Measurements from ENCODE around the gene ZBTB3. TPM values are rescaled to one million over a fixed set of nuclear protein-coding genes. Genes with fewer than 3 reads are reported as not detected.

ZBTB3 gene
- total RNA-seq, 1 donor from 2014 or later = 13.4 TPM

DNA sequence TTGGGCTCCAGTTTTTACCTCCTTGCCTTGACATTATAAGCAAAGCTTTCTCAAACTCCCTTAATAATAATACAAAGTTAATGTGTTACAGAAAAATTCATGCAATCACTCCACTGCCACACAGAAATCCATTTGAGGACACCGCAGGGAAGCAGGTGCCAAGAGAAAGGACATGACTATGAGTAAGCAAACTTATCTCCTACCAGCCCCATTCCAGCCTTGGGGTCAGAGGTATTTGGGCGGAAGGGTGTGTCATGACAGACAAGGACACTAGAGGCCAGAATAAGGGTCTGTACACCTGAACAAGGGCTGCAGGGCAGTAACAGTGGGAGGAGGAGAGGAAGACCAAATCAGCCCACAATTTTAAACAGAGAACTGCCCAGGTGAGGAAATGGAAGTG lies 40.6 kb downstream of the ZBTB3 start:
- no peaks in the 10 kb centered on the region for H3K27me3 Mint-ChIP-seq
- H3K9me3 Mint-ChIP-seq (ENCODE audit: low read depth) = no peaks in the 10 kb centered on the region
- H3K27ac Mint-ChIP-seq = peak overlapping the region; percentile 86
- H3K36me3 Mint-ChIP-seq (ENCODE audit: insufficient read depth) = peaks cover 32% of the 10 kb centered on the region
- TF ChIP-seq, protein P1, sequence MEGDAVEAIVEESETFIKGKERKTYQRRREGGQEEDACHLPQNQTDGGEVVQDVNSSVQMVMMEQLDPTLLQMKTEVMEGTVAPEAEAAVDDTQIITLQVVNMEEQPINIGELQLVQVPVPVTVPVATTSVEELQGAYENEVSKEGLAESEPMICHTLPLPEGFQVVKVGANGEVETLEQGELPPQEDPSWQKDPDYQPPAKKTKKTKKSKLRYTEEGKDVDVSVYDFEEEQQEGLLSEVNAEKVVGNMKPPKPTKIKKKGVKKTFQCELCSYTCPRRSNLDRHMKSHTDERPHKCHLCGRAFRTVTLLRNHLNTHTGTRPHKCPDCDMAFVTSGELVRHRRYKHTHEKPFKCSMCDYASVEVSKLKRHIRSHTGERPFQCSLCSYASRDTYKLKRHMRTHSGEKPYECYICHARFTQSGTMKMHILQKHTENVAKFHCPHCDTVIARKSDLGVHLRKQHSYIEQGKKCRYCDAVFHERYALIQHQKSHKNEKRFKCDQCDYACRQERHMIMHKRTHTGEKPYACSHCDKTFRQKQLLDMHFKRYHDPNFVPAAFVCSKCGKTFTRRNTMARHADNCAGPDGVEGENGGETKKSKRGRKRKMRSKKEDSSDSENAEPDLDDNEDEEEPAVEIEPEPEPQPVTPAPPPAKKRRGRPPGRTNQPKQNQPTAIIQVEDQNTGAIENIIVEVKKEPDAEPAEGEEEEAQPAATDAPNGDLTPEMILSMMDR (IDR thresholded peaks at IDR 0.05; ENCODE audit: unreplicated experiment) = no peak
- H3K4me3 Mint-ChIP-seq (ENCODE audit: low read depth) = no peak overlapping the region
- DNase-seq (ENCODE audit: low spot score, unreplicated experiment) = no peak
- peaks cover 25% of the 10 kb centered on the region for H3K4me1 Mint-ChIP-seq (ENCODE audit: low read depth)

DNA sequence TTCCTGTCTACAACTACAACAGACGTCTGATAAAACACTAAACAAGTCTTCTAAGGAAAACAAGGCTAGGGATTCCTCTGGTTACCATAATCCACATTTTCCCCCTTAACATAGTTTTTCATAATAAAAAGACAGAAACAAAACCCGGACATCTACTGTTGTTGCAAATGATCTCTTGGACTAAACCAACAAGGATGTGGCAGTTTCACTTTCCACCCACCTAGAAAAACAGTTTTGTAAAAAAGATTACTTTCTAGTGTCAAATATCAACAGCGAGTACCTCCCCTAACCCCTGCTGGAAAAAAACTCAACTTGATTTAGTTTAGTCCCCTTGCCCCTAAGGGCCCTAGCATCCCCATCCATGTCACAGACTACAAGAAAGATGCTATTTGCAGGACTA lies 41.1 kb downstream of the ZBTB3 start:
- Mint-ChIP-seq H3K36me3 (ENCODE audit: insufficient read depth) (peaks cover 28% of the 10 kb centered on the region), H3K27ac (peak overlapping the region; percentile 86), H3K4me1 (ENCODE audit: low read depth) (peaks cover 26% of the 10 kb centered on the region), H3K4me3 (ENCODE audit: low read depth) (no peak overlapping the region), H3K27me3 (no peaks in the 10 kb centered on the region), H3K9me3 (ENCODE audit: low read depth) (no peaks in the 10 kb centered on the region)
- DNase-seq (ENCODE audit: low spot score, unreplicated experiment) = no peak
- TF ChIP-seq, protein P1 (IDR thresholded peaks at IDR 0.05; ENCODE audit: unreplicated experiment) = no peak

DNA sequence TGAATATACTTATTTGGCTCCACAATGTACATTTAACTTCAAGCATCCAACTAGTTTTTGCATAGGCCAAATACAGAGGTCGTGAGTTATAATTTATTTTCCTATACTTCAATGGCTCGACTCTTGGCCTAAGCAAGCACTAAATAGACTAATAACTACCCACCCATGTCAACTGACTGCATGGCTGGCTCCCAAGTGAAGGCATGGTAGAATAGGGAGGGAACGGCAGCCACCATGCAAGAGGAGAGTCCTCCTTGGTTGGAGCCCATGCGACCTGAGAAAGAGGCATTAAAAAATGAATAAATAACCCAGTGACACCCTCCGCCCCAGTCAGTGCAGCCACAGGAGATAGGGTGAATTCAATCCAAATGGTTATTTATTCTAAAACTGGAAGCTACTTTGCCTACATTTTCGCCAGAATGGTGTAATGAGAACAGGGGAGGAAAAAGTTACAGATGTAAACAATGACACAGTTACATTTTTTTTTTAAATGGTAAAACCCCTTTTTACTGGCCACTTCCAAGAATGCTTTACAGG lies 41.6 kb downstream of the ZBTB3 start:
- no peaks in the 10 kb centered on the region for H3K27me3 Mint-ChIP-seq
- H3K36me3 Mint-ChIP-seq (ENCODE audit: insufficient read depth) = peaks cover 26% of the 10 kb centered on the region
- peaks cover 27% of the 10 kb centered on the region for H3K4me1 Mint-ChIP-seq (ENCODE audit: low read depth)
- H3K27ac Mint-ChIP-seq = peak overlapping the region; percentile 86
- no peaks in the 10 kb centered on the region for H3K9me3 Mint-ChIP-seq (ENCODE audit: low read depth)
- no peak for DNase-seq (ENCODE audit: low spot score, unreplicated experiment)
- H3K4me3 Mint-ChIP-seq (ENCODE audit: low read depth) = no peak overlapping the region
- TF ChIP-seq, protein P1 (IDR thresholded peaks at IDR 0.05; ENCODE audit: unreplicated experiment) = no peak

DNA sequence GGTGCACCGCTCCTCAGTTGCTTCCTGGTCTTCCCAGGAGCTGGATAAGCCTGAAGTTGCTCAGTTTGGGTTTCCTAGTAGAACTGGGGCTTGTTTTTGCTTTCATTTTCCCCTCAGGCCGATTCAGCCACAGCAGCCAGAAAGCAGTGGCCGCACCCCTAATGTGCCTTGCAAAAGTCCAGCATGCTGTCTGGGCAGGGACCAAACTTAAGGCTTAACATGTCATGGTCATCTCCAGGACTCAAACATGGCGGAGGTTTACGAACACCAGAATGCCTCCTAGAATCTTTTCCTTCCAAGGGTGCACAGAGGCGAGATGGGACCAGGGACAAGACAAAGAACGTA lies 44.0 kb downstream of the ZBTB3 start:
- Mint-ChIP-seq H3K27me3 (no peaks in the 10 kb centered on the region), H3K9me3 (ENCODE audit: low read depth) (no peaks in the 10 kb centered on the region), H3K27ac (peak overlapping the region; percentile 99), H3K4me1 (ENCODE audit: low read depth) (peaks cover 43% of the 10 kb centered on the region), H3K36me3 (ENCODE audit: insufficient read depth) (peaks cover 16% of the 10 kb centered on the region), H3K4me3 (ENCODE audit: low read depth) (peak overlapping the region; percentile 95)
- TF ChIP-seq, protein P1 (IDR thresholded peaks at IDR 0.05; ENCODE audit: unreplicated experiment) = no peak
- no peak for DNase-seq (ENCODE audit: low spot score, unreplicated experiment)

DNA sequence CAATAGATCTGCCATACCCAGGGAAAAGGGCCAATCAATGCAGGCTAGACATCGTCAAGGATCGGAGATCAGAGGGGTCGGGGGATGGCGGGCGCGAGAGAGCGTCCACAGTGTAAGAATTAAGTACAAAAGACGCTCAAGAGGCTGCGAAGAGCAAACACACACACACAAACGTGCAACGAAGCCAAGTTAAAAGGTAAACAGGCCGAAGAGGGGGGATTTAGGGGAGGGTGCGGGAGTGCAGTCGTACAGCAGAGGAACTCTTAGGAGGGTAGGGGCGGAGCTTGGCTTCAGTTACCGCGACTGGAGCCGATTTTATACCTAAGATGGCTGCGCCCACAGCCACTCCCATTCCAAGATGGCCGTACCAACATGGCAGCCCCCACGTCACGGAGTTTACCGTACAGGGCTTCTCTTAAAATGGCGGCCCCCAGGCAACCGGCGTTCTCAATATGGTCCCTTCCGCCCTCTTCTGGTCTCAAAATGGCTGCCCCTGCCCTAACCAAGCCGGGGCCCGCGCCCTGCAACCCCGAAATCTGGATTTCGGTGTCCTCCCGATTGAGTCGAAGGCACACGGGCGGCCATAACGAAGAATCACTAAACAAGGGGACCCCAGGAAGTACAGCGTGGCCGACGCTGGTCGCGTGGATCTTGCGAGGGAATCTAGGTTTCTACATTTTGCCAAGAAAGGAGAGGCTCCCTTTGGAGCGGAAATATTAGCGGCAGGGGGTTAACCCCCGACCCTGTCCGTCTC lies 44.5 kb downstream of the ZBTB3 start:
- Mint-ChIP-seq H3K27ac (peak overlapping the region; percentile 99), H3K36me3 (ENCODE audit: insufficient read depth) (peaks cover 16% of the 10 kb centered on the region), H3K4me3 (ENCODE audit: low read depth) (peak overlapping the region; percentile 95), H3K9me3 (ENCODE audit: low read depth) (no peaks in the 10 kb centered on the region), H3K4me1 (ENCODE audit: low read depth) (peaks cover 41% of the 10 kb centered on the region), H3K27me3 (no peaks in the 10 kb centered on the region)
- TF ChIP-seq, protein P1 (IDR thresholded peaks at IDR 0.05; ENCODE audit: unreplicated experiment) = peak; percentile 8
- DNase-seq (ENCODE audit: low spot score, unreplicated experiment) = peak; percentile 83
